Naive B cell (primary cell): ENCODE results near the gene AUH. TPM values are rescaled to one million over a fixed set of nuclear protein-coding genes. Genes with fewer than 3 reads are reported as not detected.
A peak's percentile ranks its signal among the peaks of the same experiment; 100 is the strongest.

Source experiments
- ATAC-seq, 2 donors: fragments of 150-1000 bp; cut with Tn5 transposase; 2 replicates each; pipeline ENCODE4 v1.10.0; 2021; ENCODE audit warnings: low read depth in 2 of 2, mild to moderate bottlenecking in 2 of 2, moderate library complexity in 2 of 2
- DNase-seq: peaks from one replicate; pipeline ENCODE4 v3.0.0; 2022
- H3K27ac Mint-ChIP-seq, 6 donors: one replicate each; pipeline ENCODE4 v1.8.0; 2020 to 2022; ENCODE audit warnings: mild to moderate bottlenecking in 6 of 6, mixed read lengths in 6 of 6, moderate library complexity in 5 of 6, inconsistent platforms in 2 of 6
- H3K27me3 Mint-ChIP-seq, 3 donors: one replicate each; pipeline ENCODE4 v1.8.0; 2021 to 2022; ENCODE audit warnings: mixed read lengths in 3 of 3, mild to moderate bottlenecking in 1 of 3
- H3K36me3 Mint-ChIP-seq, 2 donors: one replicate each; pipeline ENCODE4 v1.8.0; 2020 to 2022; ENCODE audit warnings: mixed read lengths in 2 of 2, inconsistent platforms in 1 of 2, mild to moderate bottlenecking in 1 of 2
- H3K4me1 Mint-ChIP-seq, 3 donors: one replicate each; pipeline ENCODE4 v1.8.0; 2020 to 2022; ENCODE audit warnings: mixed read lengths in 3 of 3, inconsistent platforms in 1 of 3, mild to moderate bottlenecking in 1 of 3, moderate library complexity in 1 of 3
- H3K4me3 Mint-ChIP-seq, 8 donors: one replicate each; pipeline ENCODE4 v1.8.0; 2020 to 2022; ENCODE audit warnings: mild to moderate bottlenecking in 8 of 8, mixed read lengths in 8 of 8, moderate library complexity in 8 of 8, inconsistent platforms in 2 of 8
- H3K9me3 Mint-ChIP-seq, 7 donors: one replicate each; pipeline ENCODE4 v1.8.0; 2020 to 2022; ENCODE audit warnings: mixed read lengths in 7 of 7, mild to moderate bottlenecking in 5 of 7, inconsistent platforms in 2 of 7, moderate library complexity in 1 of 7
- polyA plus RNA-seq, 6 donors: library from polyadenylated mRNA; unstranded; fragments of 300-500 nt; fragmentation: Illumina TruSeq; gene quantifications; one replicate each; pipeline ENCODE4 v1.2.3, GENCODE V29; 2021; ENCODE audit warnings: low read depth in 6 of 6

The AUH gene
- polyA plus RNA-seq, 6 donors from 2014 or later = 8.1 to 11.4 (median 10.1) TPM

- no peak for DNase-seq
- H3K27ac Mint-ChIP-seq = no peak overlapping the region
- H3K4me3 Mint-ChIP-seq = no peak overlapping the region
Observed at GRCh38 chr9:91312717-91313325, 48.9 kb downstream of the AUH start.

GRCh38 chr9:91310037-91310436 lies 51.7 kb downstream of the AUH start:
- ATAC-seq (no peak), DNase-seq (no peak)
- H3K4me3 Mint-ChIP-seq = no peak overlapping the region
- H3K36me3 Mint-ChIP-seq = peaks cover 18 to 27% of the 10 kb centered on the region in 2 donors
- peaks cover 0 to 7% (median 4%) of the 10 kb centered on the region in 3 donors for H3K4me1 Mint-ChIP-seq
- H3K27ac Mint-ChIP-seq = peak overlapping the region in 1 of 6 donors; percentile 26
- no peaks in the 10 kb centered on the region for H3K27me3 Mint-ChIP-seq
- H3K9me3 Mint-ChIP-seq = peaks cover 0 to 3% (median 0%) of the 10 kb centered on the region in 7 donors

More at GRCh38 chr9:91312717-91313325, 48.9 kb downstream of the AUH start:
- ATAC-seq = no peak
- H3K36me3 Mint-ChIP-seq = peaks cover 18 to 32% of the 10 kb centered on the region in 2 donors
- H3K4me1 Mint-ChIP-seq = no peaks in the 10 kb centered on the region
- peaks cover 0 to 3% (median 0%) of the 10 kb centered on the region in 7 donors for H3K9me3 Mint-ChIP-seq
- no peaks in the 10 kb centered on the region for H3K27me3 Mint-ChIP-seq

GRCh38 chr9:91308191-91308590 lies 53.5 kb downstream of the AUH start:
- Mint-ChIP-seq H3K36me3 (peaks cover 18 to 31% of the 10 kb centered on the region in 2 donors), H3K27ac (peak overlapping the region in 4 of 6 donors; percentile 33 to 88 (median 57)), H3K4me3 (no peak overlapping the region), H3K27me3 (no peaks in the 10 kb centered on the region), H3K9me3 (peaks cover 0 to 3% (median 0%) of the 10 kb centered on the region in 7 donors), H3K4me1 (peaks cover 0 to 7% (median 4%) of the 10 kb centered on the region in 3 donors)
- ATAC-seq (no peak), DNase-seq (no peak)

- H3K36me3 Mint-ChIP-seq = peaks cover 18 to 31% of the 10 kb centered on the region in 2 donors
Observed at GRCh38 chr9:91307279-91307678, 54.4 kb downstream of the AUH start.

GRCh38 chr9:91306296-91306630 lies 55.5 kb downstream of the AUH start:
- Mint-ChIP-seq H3K27ac (peak overlapping the region in 2 of 6 donors; percentile 23 to 27), H3K4me1 (peaks cover 0 to 7% (median 4%) of the 10 kb centered on the region in 3 donors), H3K9me3 (peaks cover 0 to 3% (median 0%) of the 10 kb centered on the region in 7 donors), H3K4me3 (no peak overlapping the region), H3K36me3 (peaks cover 18 to 31% of the 10 kb centered on the region in 2 donors), H3K27me3 (no peaks in the 10 kb centered on the region)
- ATAC-seq (no peak), DNase-seq (no peak)

More at GRCh38 chr9:91307279-91307678, 54.4 kb downstream of the AUH start:
- H3K27me3 Mint-ChIP-seq = no peaks in the 10 kb centered on the region
- H3K4me1 Mint-ChIP-seq = peaks cover 0 to 7% (median 4%) of the 10 kb centered on the region in 3 donors
- DNase-seq (no peak), ATAC-seq (no peak)
- H3K9me3 Mint-ChIP-seq = peaks cover 0 to 3% (median 0%) of the 10 kb centered on the region in 7 donors
- H3K27ac Mint-ChIP-seq = no peak overlapping the region
- no peak overlapping the region for H3K4me3 Mint-ChIP-seq

- ATAC-seq (no peak), DNase-seq (no peak)
- H3K27me3 Mint-ChIP-seq = no peaks in the 10 kb centered on the region
- H3K27ac Mint-ChIP-seq = peak overlapping the region in 1 of 6 donors; percentile 27
- no peak overlapping the region for H3K4me3 Mint-ChIP-seq
- peaks cover 18 to 31% of the 10 kb centered on the region in 2 donors for H3K36me3 Mint-ChIP-seq
- H3K4me1 Mint-ChIP-seq = peaks cover 2 to 9% (median 4%) of the 10 kb centered on the region in 3 donors
- H3K9me3 Mint-ChIP-seq = peaks cover 0 to 3% (median 0%) of the 10 kb centered on the region in 7 donors
Observed at GRCh38 chr9:91305596-91306295, 56.0 kb downstream of the AUH start.

- Mint-ChIP-seq H3K4me3 (no peak overlapping the region), H3K27ac (no peak overlapping the region)
- DNase-seq = no peak
Observed at GRCh38 chr9:91303741-91304415, 57.8 kb downstream of the AUH start.

GRCh38 chr9:91302831-91303230 lies 58.9 kb downstream of the AUH start:
- Mint-ChIP-seq H3K36me3 (peaks cover 9 to 11% of the 10 kb centered on the region in 2 donors), H3K9me3 (no peaks in the 10 kb centered on the region), H3K4me1 (peaks cover 15 to 22% (median 22%) of the 10 kb centered on the region in 3 donors), H3K27me3 (no peaks in the 10 kb centered on the region), H3K27ac (no peak overlapping the region), H3K4me3 (no peak overlapping the region)
- ATAC-seq = no peak
- DNase-seq = no peak

More at GRCh38 chr9:91303741-91304415, 57.8 kb downstream of the AUH start:
- no peaks in the 10 kb centered on the region for H3K9me3 Mint-ChIP-seq
- peaks cover 9 to 16% of the 10 kb centered on the region in 2 donors for H3K36me3 Mint-ChIP-seq
- H3K27me3 Mint-ChIP-seq = no peaks in the 10 kb centered on the region
- peaks cover 12 to 22% (median 14%) of the 10 kb centered on the region in 3 donors for H3K4me1 Mint-ChIP-seq
- ATAC-seq = no peak

- H3K27me3 Mint-ChIP-seq = no peaks in the 10 kb centered on the region
- no peak overlapping the region for H3K4me3 Mint-ChIP-seq
- no peak for DNase-seq
- no peak overlapping the region for H3K27ac Mint-ChIP-seq
- no peak for ATAC-seq
- H3K9me3 Mint-ChIP-seq = no peaks in the 10 kb centered on the region
- H3K4me1 Mint-ChIP-seq = peaks cover 25 to 39% (median 35%) of the 10 kb centered on the region in 3 donors
- H3K36me3 Mint-ChIP-seq = peaks cover 15 to 16% of the 10 kb centered on the region in 2 donors
Observed at GRCh38 chr9:91301161-91301560, 60.6 kb downstream of the AUH start.

GRCh38 chr9:91298311-91298710 lies 63.4 kb downstream of the AUH start:
- Mint-ChIP-seq H3K4me1 (peaks cover 31 to 48% (median 40%) of the 10 kb centered on the region in 3 donors), H3K4me3 (no peak overlapping the region), H3K27ac (no peak overlapping the region), H3K9me3 (no peaks in the 10 kb centered on the region), H3K27me3 (no peaks in the 10 kb centered on the region), H3K36me3 (peaks cover 30 to 36% of the 10 kb centered on the region in 2 donors)
- DNase-seq = no peak
- ATAC-seq = no peak

- no peak for DNase-seq
- no peak for ATAC-seq
- H3K9me3 Mint-ChIP-seq = no peaks in the 10 kb centered on the region
- H3K27ac Mint-ChIP-seq = peak overlapping the region in 3 of 6 donors; percentile 37 to 84 (median 62)
- H3K27me3 Mint-ChIP-seq = no peaks in the 10 kb centered on the region
- peaks cover 31 to 48% (median 40%) of the 10 kb centered on the region in 3 donors for H3K4me1 Mint-ChIP-seq
- peaks cover 40 to 45% of the 10 kb centered on the region in 2 donors for H3K36me3 Mint-ChIP-seq
- peak overlapping the region in 5 of 8 donors; percentile 20 to 47 (median 33) for H3K4me3 Mint-ChIP-seq
Observed at GRCh38 chr9:91297306-91297705, 64.4 kb downstream of the AUH start.

GRCh38 chr9:91296354-91296753 lies 65.4 kb downstream of the AUH start:
- Mint-ChIP-seq H3K4me3 (peak overlapping the region in 4 of 8 donors; percentile 18 to 63 (median 38)), H3K27me3 (no peaks in the 10 kb centered on the region), H3K4me1 (peaks cover 31 to 48% (median 40%) of the 10 kb centered on the region in 3 donors), H3K36me3 (peaks cover 44 to 48% of the 10 kb centered on the region in 2 donors), H3K9me3 (no peaks in the 10 kb centered on the region), H3K27ac (no peak overlapping the region)
- peak; percentile 11 for DNase-seq
- peak; percentile 76 to 80 for ATAC-seq

GRCh38 chr9:91295357-91295756 lies 66.4 kb downstream of the AUH start:
- H3K27me3 Mint-ChIP-seq = no peaks in the 10 kb centered on the region
- no peak for ATAC-seq
- H3K4me3 Mint-ChIP-seq = no peak overlapping the region
- no peaks in the 10 kb centered on the region for H3K9me3 Mint-ChIP-seq
- H3K27ac Mint-ChIP-seq = peak overlapping the region in 1 of 6 donors; percentile 55
- no peak for DNase-seq
- H3K36me3 Mint-ChIP-seq = peaks cover 50 to 57% of the 10 kb centered on the region in 2 donors
- peaks cover 31 to 42% (median 34%) of the 10 kb centered on the region in 3 donors for H3K4me1 Mint-ChIP-seq
